Measurements from ENCODE around the gene SLC25A22.

Gene SLC25A22

GRCh38 chr11:795634-796564 is 2.2 kb downstream of the SLC25A22 start:
- peak overlapping the region; percentile 69 for H3K4me3 ChIP-seq (ENCODE audit: low read depth, low read length)
- no peak for TF ChIP-seq CTCF (IDR thresholded peaks at IDR 0.05; ENCODE audit: low read depth, low read length)
- TF ChIP-seq MAX (IDR thresholded peaks at IDR 0.05; ENCODE audit: low read depth, low read length): peak; percentile 92
- TF ChIP-seq MYC (IDR thresholded peaks at IDR 0.05; ENCODE audit: low read depth, low read length): no peak; the same call in 1 of the 2 replicates
- peak; percentile 24 for TF ChIP-seq POLR2A (IDR thresholded peaks at IDR 0.05; ENCODE audit: extremely low read depth, insufficient read length)
- peak; percentile 90 for DNase-seq (ENCODE audit: low read depth)

GRCh38 chr11:794766-795633 is 3.1 kb downstream of the SLC25A22 start:
- no peak for DNase-seq (ENCODE audit: low read depth)
- TF ChIP-seq MAX (IDR thresholded peaks at IDR 0.05; ENCODE audit: low read depth, low read length) (no peak), POLR2A (IDR thresholded peaks at IDR 0.05; ENCODE audit: extremely low read depth, insufficient read length) (no peak), CTCF (IDR thresholded peaks at IDR 0.05; ENCODE audit: low read depth, low read length) (no peak), MYC (IDR thresholded peaks at IDR 0.05; ENCODE audit: low read depth, low read length) (no peak)
- H3K4me3 ChIP-seq (ENCODE audit: low read depth, low read length): no peak overlapping the region

GRCh38 chr11:794013-794765 is 3.9 kb downstream of the SLC25A22 start:
- no peak for DNase-seq (ENCODE audit: low read depth)
- TF ChIP-seq CTCF (IDR thresholded peaks at IDR 0.05; ENCODE audit: low read depth, low read length): no peak
- no peak for TF ChIP-seq MYC (IDR thresholded peaks at IDR 0.05; ENCODE audit: low read depth, low read length)
- TF ChIP-seq POLR2A (IDR thresholded peaks at IDR 0.05; ENCODE audit: extremely low read depth, insufficient read length): no peak
- TF ChIP-seq MAX (IDR thresholded peaks at IDR 0.05; ENCODE audit: low read depth, low read length): no peak
- H3K4me3 ChIP-seq (ENCODE audit: low read depth, low read length): no peak overlapping the region

- no peak for DNase-seq (ENCODE audit: low read depth)
- H3K4me3 ChIP-seq (ENCODE audit: low read depth, low read length): no peak overlapping the region
- TF ChIP-seq CTCF (IDR thresholded peaks at IDR 0.05; ENCODE audit: low read depth, low read length) (no peak), MYC (IDR thresholded peaks at IDR 0.05; ENCODE audit: low read depth, low read length) (no peak), POLR2A (IDR thresholded peaks at IDR 0.05; ENCODE audit: extremely low read depth, insufficient read length) (no peak), MAX (IDR thresholded peaks at IDR 0.05; ENCODE audit: low read depth, low read length) (no peak)
Measured at GRCh38 chr11:793556-793955, 4.5 kb downstream of the SLC25A22 start.

GRCh38 chr11:792873-793272 is 5.2 kb downstream of the SLC25A22 start:
- no peak overlapping the region for H3K4me3 ChIP-seq (ENCODE audit: low read depth, low read length)
- DNase-seq (ENCODE audit: low read depth): no peak
- TF ChIP-seq MAX (IDR thresholded peaks at IDR 0.05; ENCODE audit: low read depth, low read length): no peak
- TF ChIP-seq MYC (IDR thresholded peaks at IDR 0.05; ENCODE audit: low read depth, low read length): no peak
- no peak for TF ChIP-seq POLR2A (IDR thresholded peaks at IDR 0.05; ENCODE audit: extremely low read depth, insufficient read length)
- TF ChIP-seq CTCF (IDR thresholded peaks at IDR 0.05; ENCODE audit: low read depth, low read length): no peak
